Choroid plexus epithelial cell (primary cell): ENCODE results near the gene FREY1.
A peak's percentile ranks its signal among the peaks of the same experiment; 100 is the strongest.

Experiments
- DNase-seq: peaks from one replicate; pipeline ENCODE4 v3.0.0-alpha.2; 2010; ENCODE audit warnings: low read depth
- H3K4me3 ChIP-seq: 2 replicates; pipeline ENCODE4 v1.5.1; 2011; ENCODE audit warnings: low read depth, mild to moderate bottlenecking, control low read depth, low read length, moderate library complexity
- CTCF ChIP-seq: conservative IDR thresholded peaks from 2 replicates; pipeline ENCODE4 v1.5.1; 2011; ENCODE audit warnings: low read depth, mild to moderate bottlenecking, control low read depth, inconsistent platforms, low read length, moderate library complexity

Gene FREY1

GRCh38 chr11:45919806-45920530 is 12.9 kb upstream of the FREY1 start:
- H3K4me3 ChIP-seq, result no peak overlapping the region
- no peak for DNase-seq
- TF ChIP-seq CTCF, result no peak

GRCh38 chr11:45918962-45919675 is 12.0 kb upstream of the FREY1 start:
- peak overlapping the region; percentile 99 for H3K4me3 ChIP-seq
- DNase-seq, result no peak
- no peak for TF ChIP-seq CTCF

- DNase-seq, result peak; percentile 78
Observed at GRCh38 chr11:45918331-45918941, 11.4 kb upstream of the FREY1 start.

GRCh38 chr11:45917623-45918330 is 10.7 kb upstream of the FREY1 start, which contains the start of gene PEX16:
TSS of gene PEX16 (minus strand) at chr11:45917877. CDS start at chr11:45917811, 66 bp downstream.
- peak within 1 kb of the TSS; percentile 99 for H3K4me3 ChIP-seq
- peak; percentile 100 for DNase-seq
- TF ChIP-seq CTCF, result no peak

More at GRCh38 chr11:45918331-45918941, 11.4 kb upstream of the FREY1 start:
- no peak for TF ChIP-seq CTCF
- H3K4me3 ChIP-seq, result peak overlapping the region; percentile 99

GRCh38 chr11:45917286-45917622 is 10.2 kb upstream of the FREY1 start:
- TF ChIP-seq CTCF, result no peak
- DNase-seq, result no peak
- peak overlapping the region; percentile 99 for H3K4me3 ChIP-seq

- no peak for TF ChIP-seq CTCF
- H3K4me3 ChIP-seq, result no peak overlapping the region
- DNase-seq, result no peak
Observed at GRCh38 chr11:45915446-45915845, 8.4 kb upstream of the FREY1 start.
